ENCODE results near the gene ADARB1. TPM values are rescaled to one million over a fixed set of nuclear protein-coding genes. Genes with fewer than 3 reads are reported as not detected.

Gene ADARB1
- total RNA-seq, 4 donors from 2014 or later, result 107 to 231 (median 201) TPM

- peaks cover 12 to 40% (median 36%) of the 10 kb centered on the region in 4 donors for H3K4me1 ChIP-seq
- no peak overlapping the region for H3K4me3 ChIP-seq
- peak overlapping the region; percentile 80 to 86 (median 82) for H3K27ac ChIP-seq (replicated peaks in 1 of 4)
- H3K36me3 ChIP-seq, result no peaks in the 10 kb centered on the region
- no peak for DNase-seq (ENCODE audit: extremely low spot score)
- 93% methylated on average over 7 of the region's 9 CpGs for WGBS
- TF ChIP-seq CTCF (IDR thresholded peaks at IDR 0.05), result no peak
- TF ChIP-seq POLR2AphosphoS5 (IDR thresholded peaks at IDR 0.05), result no peak
- TF ChIP-seq EP300 (IDR thresholded peaks at IDR 0.05), result no peak
- TF ChIP-seq POLR2A (IDR thresholded peaks at IDR 0.05; ENCODE audit: low read depth), result no peak
- peaks cover 0 to 14% (median 5%) of the 10 kb centered on the region in 4 donors for H3K9me3 ChIP-seq
- no peaks in the 10 kb centered on the region for H3K27me3 ChIP-seq
- intact Hi-C loops (cut with DNase I), result loop anchor here (5.0 kb wide), 1 partner anchor 83 kb away; no protein-coding TSS in a partner anchor
Measured at GRCh38 chr21:45040157-45040711, 34.1 kb upstream of the ADARB1 start.

- WGBS, result 92% methylated on average over 11 of the region's 15 CpGs
- DNase-seq (ENCODE audit: extremely low spot score), result no peak
- intact Hi-C loops (cut with DNase I), result loop anchor here (5.0 kb wide), 1 partner anchor 83 kb away; no protein-coding TSS in a partner anchor
Measured at GRCh38 chr21:45040739-45041138, 33.6 kb upstream of the ADARB1 start.

GRCh38 chr21:45041351-45041805, 33.0 kb upstream of the ADARB1 start:
- no peaks in the 10 kb centered on the region for H3K27me3 ChIP-seq
- no peaks in the 10 kb centered on the region for H3K36me3 ChIP-seq
- WGBS, result 47% methylated on average over 16 of the region's 16 CpGs
- H3K27ac ChIP-seq (replicated peaks in 1 of 4), result peak overlapping the region; percentile 80 to 86 (median 82)
- intact Hi-C loops (cut with DNase I), result loop anchor here (5.0 kb wide), 1 partner anchor 84 kb away; no protein-coding TSS in a partner anchor
- TF ChIP-seq CTCF (IDR thresholded peaks at IDR 0.05) (no peak), POLR2A (IDR thresholded peaks at IDR 0.05; ENCODE audit: low read depth) (peak; percentile 56), POLR2AphosphoS5 (IDR thresholded peaks at IDR 0.05) (peak; percentile 75 to 92), EP300 (IDR thresholded peaks at IDR 0.05) (no peak)
- H3K4me1 ChIP-seq, result peaks cover 12 to 35% (median 31%) of the 10 kb centered on the region in 4 donors
- H3K4me3 ChIP-seq, result peak overlapping the region; percentile 22 to 51 (median 32)
- peaks cover 0 to 10% (median 5%) of the 10 kb centered on the region in 4 donors for H3K9me3 ChIP-seq
- DNase-seq (ENCODE audit: extremely low spot score), result peak; percentile 97

More at GRCh38 chr21:45040739-45041138, 33.6 kb upstream of the ADARB1 start:
- Histone ChIP-seq H3K27ac (replicated peaks in 1 of 4) (peak overlapping the region; percentile 80 to 86 (median 82)), H3K4me3 (peak overlapping the region in 1 of 4 donors; percentile 51), H3K9me3 (peaks cover 0 to 14% (median 5%) of the 10 kb centered on the region in 4 donors), H3K27me3 (no peaks in the 10 kb centered on the region), H3K36me3 (no peaks in the 10 kb centered on the region), H3K4me1 (peaks cover 12 to 35% (median 31%) of the 10 kb centered on the region in 4 donors)
- TF ChIP-seq POLR2AphosphoS5 (IDR thresholded peaks at IDR 0.05), result no peak
- TF ChIP-seq EP300 (IDR thresholded peaks at IDR 0.05), result no peak
- no peak for TF ChIP-seq POLR2A (IDR thresholded peaks at IDR 0.05; ENCODE audit: low read depth)

- Histone ChIP-seq H3K27ac (replicated peaks in 1 of 4) (peak overlapping the region; percentile 80 to 86 (median 82)), H3K4me1 (peaks cover 12 to 35% (median 30%) of the 10 kb centered on the region in 4 donors), H3K4me3 (peak overlapping the region in 3 of 4 donors; percentile 32 to 51 (median 32)), H3K36me3 (no peaks in the 10 kb centered on the region), H3K27me3 (no peaks in the 10 kb centered on the region), H3K9me3 (peaks cover 0 to 10% (median 5%) of the 10 kb centered on the region in 4 donors)
- no peak for DNase-seq (ENCODE audit: extremely low spot score)
- intact Hi-C loops (cut with DNase I), result loop anchor here (5.0 kb wide), 1 partner anchor 85 kb away; no protein-coding TSS in a partner anchor
- 89% methylated on average over 7 of the region's 7 CpGs for WGBS
- TF ChIP-seq POLR2A (IDR thresholded peaks at IDR 0.05; ENCODE audit: low read depth) (no peak), CTCF (IDR thresholded peaks at IDR 0.05) (no peak), EP300 (IDR thresholded peaks at IDR 0.05) (no peak), POLR2AphosphoS5 (IDR thresholded peaks at IDR 0.05) (no peak)
Measured at GRCh38 chr21:45041984-45042663, 32.3 kb upstream of the ADARB1 start.
